NB4 (cell line): ENCODE measurements around the gene HSD17B4.
"Not testable (repeated sequence)": the region's sequence is repeated elsewhere in the genome, so short reads cannot be mapped to it uniquely, and the experiment has no call there.

Experiments used
- DNase-seq: peaks from one replicate; pipeline ENCODE4 v3.0.0; 2010; ENCODE audit warnings: low read depth
- H3K4me3 ChIP-seq: one replicate; pipeline ENCODE4 v1.5.1; 2011; ENCODE audit warnings: mild to moderate bottlenecking, low read depth, low read length, moderate library complexity
- CTCF ChIP-seq: IDR thresholded peaks from one replicate; pipeline ENCODE4 v1.5.1; 2012; ENCODE audit warnings: low read depth, low read length
- MAX ChIP-seq: IDR thresholded peaks from 2 replicates; pipeline ENCODE4 v1.6.1; 2011; ENCODE audit warnings: low read depth, low read length
- MYC ChIP-seq: IDR thresholded peaks from 2 replicates; pipeline ENCODE4 v1.6.1; 2011; ENCODE audit warnings: low read depth, low read length
- POLR2A ChIP-seq: IDR thresholded peaks from 2 replicates; pipeline ENCODE4 v1.6.1; 2011; ENCODE audit warnings: mild to moderate bottlenecking; ENCODE audit not compliant: insufficient read length; ENCODE audit errors: extremely low read depth

Gene HSD17B4

GRCh38 chr5:119435436-119436132 is 16.7 kb upstream of the HSD17B4 start:
- DNase-seq, result peak; percentile 82
- H3K4me3 ChIP-seq, result no peak overlapping the region
- peak; percentile 66 for TF ChIP-seq CTCF
- no peak for TF ChIP-seq MAX

- not testable (repeated sequence) for H3K4me3 ChIP-seq, DNase-seq
These were observed 14.3 kb upstream of the HSD17B4 start for GRCh38 chr5:119437785-119438586.

DNA sequence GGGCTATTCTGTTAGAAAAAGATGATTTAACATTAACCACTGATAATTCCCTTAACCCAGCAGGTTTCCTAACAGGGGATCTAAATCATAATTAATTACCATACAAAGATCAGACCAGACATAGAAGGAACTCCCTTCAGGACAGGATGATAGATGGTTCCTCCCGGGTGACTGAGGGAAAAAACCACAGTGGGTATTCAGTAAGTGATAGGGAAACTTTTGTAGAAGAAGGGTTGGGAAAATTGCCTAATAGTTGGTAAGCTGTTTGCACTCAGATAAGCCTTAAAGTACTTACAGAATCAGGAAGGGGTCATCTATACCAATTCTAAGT is 13.7 kb upstream of the HSD17B4 start:
- H3K4me3 ChIP-seq, result not testable (repeated sequence)
- DNase-seq, result peak; percentile 70

- peak; percentile 15 for DNase-seq
- peak overlapping the region; percentile 21 for H3K4me3 ChIP-seq
- TF ChIP-seq POLR2A (no peak), MYC (no peak)
These were observed 13.1 kb upstream of the HSD17B4 start for GRCh38 chr5:119439140-119439631.

DNA sequence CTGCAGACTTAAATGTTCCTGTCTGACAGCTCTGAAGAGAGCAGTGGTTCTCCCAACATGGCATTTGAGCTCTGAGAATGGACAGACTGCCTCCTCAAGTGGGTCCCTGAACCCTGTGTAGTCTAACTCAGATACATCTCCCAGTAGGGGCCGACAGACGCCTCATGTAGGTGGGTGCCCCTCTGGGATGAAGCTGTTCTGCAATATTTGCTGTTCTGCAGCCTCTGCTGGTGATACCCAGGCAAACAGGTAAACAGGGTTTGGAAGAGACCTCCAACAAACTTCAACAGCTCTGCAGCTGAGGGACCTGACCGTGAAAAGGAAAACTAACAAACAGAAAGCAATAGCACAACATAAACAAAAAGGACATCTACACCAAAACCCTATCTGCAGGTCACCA is 12.7 kb upstream of the HSD17B4 start:
- H3K4me3 ChIP-seq, DNase-seq: not testable (repeated sequence)

DNA sequence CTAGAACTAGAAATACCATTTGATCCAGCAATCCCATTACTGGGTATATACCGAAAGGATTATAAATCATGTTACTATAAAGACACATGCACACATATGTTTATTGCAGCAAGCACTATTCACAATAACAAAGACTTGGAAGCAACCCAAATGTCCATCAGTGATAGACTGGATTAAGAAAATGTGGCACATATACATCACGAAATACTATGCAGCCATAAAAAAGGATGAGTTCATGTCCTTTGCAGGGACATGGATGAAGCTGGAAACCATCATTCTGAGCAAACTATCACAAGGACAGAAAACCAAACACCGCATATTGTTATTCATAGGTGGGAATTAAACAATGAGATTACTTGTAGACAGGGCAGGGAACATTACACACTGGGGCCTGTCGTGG is 7.7 kb upstream of the HSD17B4 start:
- H3K4me3 ChIP-seq, DNase-seq: not testable (repeated sequence)

DNA sequence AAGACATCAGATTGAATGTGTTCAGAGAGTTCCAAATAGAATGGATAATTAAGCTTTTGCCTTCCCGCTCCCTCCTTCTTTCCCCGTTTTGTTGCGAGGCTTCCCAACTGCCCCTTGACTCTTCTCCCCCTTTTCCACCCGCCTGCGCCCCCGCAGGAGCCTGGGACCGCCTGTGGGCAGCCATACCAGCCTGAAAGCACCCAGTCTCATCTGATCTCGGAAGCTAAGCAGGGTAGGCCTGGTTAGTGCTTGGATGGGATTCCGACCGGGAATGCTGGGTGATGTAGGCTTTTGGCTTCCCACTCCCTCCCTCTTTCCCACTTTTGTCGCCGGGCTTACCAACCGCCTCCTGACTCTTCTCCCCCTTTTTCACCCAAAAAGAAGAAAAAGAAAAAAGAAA is 6.8 kb upstream of the HSD17B4 start:
- no peak overlapping the region for H3K4me3 ChIP-seq
- TF ChIP-seq CTCF (no peak), MYC (no peak), POLR2A (no peak), MAX (no peak)

DNA sequence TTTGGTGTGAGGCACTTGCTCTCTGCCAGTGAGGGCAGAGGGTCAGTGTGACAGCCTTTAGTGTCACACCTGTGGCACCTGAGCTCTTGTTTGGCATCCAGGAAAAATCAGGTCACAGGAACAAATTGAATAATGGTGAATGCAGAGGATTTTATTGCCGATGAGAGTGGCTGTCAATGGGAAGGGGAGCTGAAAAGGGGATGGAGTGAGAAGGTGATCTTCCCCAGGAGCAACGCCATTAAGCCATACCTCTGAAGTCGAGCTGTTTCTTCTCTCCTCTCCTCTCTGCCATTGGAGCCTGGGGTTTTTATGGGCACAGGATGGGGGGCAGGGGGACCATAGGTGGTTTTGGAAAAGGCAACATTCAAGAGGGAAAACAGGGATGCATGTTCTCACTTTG is 2.4 kb upstream of the HSD17B4 start:
- DNase-seq, result no peak
- H3K4me3 ChIP-seq, result no peak overlapping the region
- no peak for TF ChIP-seq MAX
- TF ChIP-seq MYC, result no peak
- no peak for TF ChIP-seq POLR2A
- TF ChIP-seq CTCF, result no peak

More for the DNA sequence above, 6.8 kb upstream of the HSD17B4 start:
- DNase-seq, result no peak

DNA sequence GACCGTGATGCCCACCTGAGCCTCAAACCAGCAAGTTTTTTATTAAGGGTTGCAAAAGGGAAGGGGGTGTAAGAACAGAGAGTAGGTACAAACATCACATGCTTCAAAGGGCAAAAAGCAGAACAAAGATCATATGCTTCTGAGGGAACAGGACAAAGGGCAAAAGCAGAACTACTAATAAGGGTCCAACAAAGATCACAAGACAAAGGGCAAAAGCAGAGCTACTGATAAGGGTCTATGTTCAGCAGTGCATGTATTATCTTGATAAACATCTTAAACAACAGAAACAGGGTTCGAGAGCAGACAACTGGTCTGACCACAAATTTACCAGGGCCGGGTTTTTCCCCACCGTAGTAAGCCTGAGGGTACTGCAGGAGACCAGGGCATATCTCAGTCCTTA is 1.7 kb upstream of the HSD17B4 start:
- not testable (repeated sequence) for H3K4me3 ChIP-seq, DNase-seq
